C1 segment of cervical spinal cord (tissue), 14 donors: ENCODE measurements around the gene GPR142.
"Not testable (repeated sequence)": the region's sequence is repeated elsewhere in the genome, so short reads cannot be mapped to it uniquely, and the experiment has no call there.

ENCODE experiments used
- DNase-seq, 14 donors: peaks; one replicate each; lab custom pipeline; 2025; lab: John Stamatoyannopoulos, UW

The GPR142 gene

DNA sequence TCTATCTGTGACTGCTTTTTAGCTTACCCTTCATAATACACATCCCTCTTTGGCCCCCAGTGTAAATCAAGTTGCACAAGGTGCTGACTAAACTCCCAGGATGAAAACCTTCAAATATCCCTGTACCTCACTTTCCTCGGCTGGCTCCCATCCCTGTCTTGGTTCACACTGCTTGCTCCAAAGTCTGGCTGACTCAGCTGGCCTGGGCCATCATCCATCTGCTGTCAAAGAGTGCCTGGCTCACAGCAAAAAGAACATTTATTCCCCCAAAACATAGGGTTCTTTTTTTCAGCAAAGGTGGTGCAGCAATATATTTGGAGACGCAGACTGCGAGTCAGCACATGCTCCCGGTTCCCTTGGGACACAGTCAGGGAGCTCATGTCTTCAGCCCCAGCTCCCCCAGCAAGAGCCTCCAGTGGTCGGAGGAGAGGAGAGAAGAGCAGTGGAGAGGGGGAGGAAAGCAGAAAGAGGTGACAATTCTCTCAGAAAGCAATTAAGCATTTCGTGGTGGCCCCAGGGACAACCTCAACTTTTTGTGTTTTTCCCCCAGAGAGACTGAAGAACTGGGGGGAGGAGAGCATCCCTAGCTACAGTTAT, 26.1 kb downstream of the GPR142 start:
- peak in 4 of 14 donors; percentile 12 to 89 (median 42) for DNase-seq

DNA sequence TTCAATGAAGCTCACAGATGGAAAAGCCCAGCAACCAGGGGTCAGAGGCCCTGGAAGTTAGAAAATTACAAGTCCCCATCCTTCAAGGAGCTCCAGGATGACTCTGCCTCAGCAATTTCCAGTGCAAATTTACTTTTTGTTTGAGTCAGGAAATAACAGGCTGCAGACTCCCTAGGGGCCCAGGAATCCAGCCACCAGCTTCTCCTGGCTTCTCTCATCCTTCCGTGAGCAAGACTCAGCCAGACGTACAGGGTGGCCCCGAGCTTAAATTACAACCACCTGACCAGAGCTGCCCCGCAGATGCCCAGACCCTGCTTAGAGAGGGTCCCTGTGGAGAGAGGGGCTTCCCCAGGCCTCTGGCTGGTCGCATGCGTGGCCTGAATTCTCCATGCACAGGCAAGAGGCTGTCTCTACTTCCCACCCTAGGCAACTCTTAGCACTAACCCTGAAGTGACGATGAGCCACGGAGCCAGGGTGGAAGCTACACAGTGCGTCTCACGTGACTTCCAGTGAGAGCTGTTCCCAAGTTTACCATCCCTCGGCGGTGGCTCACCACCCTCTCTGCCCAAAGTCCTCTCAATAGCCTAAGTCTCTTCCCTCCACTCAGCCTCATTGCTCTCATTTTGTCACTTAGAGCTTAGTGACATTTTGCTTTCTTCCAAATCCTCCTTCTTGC, 27.1 kb downstream of the GPR142 start:
- DNase-seq, result no peak

DNA sequence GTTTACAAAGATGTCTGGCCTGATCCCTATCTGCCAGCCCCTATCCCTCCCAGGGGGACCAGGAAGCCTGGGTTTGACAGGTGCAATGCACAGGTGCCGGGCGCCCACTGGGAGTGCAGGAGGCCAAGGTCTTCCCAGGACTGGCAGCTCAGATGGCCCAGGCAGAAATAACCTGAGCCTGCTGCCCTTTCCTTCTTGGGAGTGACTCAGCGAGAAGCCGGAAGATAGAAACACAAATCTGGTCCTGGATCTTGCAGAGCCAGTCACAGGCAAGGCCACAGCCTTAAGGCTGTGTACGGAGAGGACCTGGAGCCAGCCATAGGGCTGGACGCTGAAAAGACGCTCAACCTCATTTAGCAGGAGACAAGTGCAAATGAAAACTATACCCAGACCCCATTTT, 27.7 kb downstream of the GPR142 start:
- DNase-seq, result peak in 1 of 14 donors; percentile 95

DNA sequence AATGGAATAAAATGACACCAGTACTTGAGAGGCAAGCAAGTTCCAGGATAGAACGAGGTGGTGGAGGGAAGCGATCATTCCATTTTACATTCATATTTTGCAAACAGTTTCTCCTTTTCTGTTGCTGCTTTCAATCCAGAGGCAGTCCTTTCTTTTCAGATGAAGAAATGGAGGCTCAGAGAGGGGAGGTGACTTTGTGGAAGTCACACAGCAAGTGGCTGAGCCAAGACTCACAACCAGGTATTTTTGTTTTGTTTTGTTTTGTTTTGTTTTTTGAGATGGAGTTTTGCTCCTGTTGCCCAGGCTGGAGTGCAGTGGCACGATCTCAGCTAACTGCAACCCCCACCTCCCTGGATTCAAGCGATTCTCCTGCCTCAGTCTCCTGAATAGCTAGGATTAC, 29.3 kb downstream of the GPR142 start:
- DNase-seq, result no peak

DNA sequence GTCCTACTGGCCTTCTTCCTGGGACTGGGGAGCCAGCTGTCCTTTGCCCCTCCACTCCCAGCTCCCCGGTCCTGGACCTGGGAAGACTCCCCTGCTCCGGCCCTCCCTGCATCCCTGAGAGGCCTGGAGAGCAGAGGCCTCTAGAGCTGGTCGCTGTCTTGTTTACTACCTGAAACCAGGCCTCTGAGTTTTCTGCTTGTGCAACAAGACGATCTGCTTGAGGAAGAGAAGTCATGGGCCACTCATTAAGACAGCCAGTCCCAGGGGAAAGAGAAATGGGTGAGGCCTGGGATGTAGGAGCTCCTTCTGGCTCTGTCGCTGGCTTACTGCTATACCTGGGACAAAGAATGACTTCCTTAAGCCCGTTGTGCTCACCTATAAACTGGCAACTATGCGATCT, 34.7 kb downstream of the GPR142 start:
- no peak for DNase-seq

DNA sequence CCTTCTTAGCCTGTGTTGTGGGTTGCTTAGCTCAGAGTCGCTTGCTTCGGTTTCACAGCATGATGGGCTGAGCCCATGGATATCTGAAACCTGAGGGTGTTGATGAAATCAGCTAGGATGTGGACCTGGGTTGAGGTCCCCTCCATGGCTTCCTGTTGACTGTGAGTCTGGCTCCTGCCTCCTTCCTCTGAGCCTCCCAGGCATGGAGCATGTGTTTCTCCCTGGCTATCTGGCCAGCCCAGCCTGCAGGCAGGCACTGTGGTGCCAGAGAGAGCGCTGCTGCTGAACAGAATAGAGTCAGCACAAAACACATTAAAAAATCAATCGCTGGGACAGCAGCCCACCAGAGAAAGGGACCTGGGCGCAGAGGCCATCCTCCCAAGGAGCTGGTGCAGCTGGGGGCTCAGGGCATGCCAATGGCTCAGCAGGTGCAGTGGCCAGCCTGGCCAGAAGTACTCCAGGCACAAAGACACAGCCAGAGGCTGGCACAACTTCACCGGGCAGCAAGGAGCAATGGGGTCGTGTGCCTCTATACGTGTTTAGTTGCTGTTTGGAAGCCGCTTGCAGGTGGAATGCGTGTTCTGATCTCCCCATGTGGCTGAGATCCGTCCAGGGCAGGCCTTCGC, 36.3 kb downstream of the GPR142 start:
- DNase-seq, result peak in 1 of 14 donors; percentile 81

DNA sequence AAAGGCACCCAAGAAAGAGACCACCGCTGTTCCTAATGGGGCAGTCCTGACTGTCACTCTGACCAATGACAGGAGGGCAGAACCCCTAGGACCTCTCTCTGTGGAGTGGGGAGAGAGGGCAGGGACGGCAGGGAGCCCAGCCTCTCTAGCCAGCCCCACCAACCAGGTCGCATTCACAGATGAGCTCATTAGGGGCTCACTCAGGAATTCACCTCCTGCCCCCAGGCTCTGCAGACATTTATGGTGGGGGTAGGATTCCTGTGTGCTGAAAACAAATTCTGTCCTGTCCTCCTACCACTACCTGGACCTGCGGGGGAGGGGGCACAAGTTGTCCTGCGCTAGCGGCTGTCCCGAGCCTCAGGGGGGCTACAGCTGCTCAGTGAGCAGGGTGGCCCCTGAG, 36.9 kb downstream of the GPR142 start:
- DNase-seq, result no peak

DNA sequence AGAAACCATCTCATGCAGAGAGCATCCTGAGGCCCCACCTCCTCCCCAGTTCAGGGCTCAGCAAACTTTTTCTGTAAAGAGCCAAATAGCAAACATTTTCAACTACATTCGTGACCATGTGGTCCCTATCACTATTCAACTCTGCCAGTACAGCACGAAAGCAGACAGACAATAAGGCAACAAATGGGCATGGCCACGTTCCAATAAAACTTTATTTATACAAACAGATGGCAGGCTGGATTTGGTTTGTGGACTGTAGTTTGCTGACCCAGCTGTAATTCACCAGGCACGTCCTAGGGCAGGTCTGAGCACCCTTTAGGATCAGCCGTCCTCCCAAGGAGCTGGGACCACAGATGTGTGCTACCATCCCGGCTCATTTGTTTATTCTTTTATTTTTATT, 37.5 kb downstream of the GPR142 start:
- DNase-seq, result no peak

DNA sequence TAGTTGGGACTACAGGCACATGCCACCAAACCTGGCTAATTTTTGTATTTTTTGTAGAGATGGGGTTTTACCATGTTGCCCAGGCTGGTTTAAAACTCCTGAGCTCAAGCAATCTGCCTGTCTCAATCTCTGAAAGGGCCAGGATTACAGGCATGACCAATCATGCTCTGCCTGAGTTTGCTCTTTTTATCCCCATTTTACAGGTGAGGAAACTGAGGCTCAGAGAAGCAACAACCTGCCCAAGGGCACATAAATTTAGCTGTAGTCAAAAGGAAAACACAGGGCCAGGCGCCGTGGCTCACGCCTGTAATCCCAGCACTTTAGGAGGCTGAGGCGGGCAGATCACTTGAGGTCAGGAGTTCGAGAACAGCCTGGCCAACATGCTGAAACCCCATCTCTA, 38.0 kb downstream of the GPR142 start:
- DNase-seq, result not testable (repeated sequence)

DNA sequence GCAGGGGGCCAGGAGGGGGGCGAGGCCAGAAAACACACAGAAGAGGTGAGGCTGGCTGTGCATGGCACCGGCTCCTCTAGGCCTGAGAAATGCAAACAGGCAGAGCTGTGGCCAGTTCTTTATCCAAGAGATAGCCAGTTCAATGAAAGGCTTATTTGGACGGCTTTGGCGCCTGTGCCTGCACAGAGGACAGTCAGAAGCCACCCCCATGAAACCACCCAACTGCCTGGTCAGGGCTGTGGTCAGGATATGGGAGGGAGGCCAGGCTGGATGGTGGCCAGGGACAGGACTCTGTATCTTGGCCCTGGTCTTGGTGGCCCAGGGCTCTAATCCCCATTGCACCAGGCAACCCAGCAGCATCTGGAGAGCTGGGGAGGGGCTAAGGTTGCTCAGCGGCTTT, 40.1 kb downstream of the GPR142 start:
- no peak for DNase-seq

DNA sequence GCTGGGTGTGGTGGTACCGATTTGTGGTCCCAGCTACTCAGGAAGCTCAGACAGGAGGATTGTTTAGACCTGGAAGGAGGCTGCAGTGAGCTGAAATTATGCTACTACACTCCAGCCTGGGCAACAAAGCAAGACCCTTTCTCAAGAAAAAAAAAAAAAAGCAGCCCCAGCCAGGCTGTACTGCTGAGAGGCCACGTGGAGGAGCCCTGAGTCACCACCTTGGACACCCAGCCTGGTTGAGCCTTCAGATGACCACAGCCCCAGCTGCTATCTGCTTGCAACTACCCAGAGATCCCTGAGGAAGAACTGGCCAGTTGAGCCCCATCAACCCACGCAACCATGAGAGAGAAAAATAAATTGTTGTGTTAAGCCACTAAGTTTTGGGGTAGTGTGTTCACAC, 41.0 kb downstream of the GPR142 start:
- no peak for DNase-seq

DNA sequence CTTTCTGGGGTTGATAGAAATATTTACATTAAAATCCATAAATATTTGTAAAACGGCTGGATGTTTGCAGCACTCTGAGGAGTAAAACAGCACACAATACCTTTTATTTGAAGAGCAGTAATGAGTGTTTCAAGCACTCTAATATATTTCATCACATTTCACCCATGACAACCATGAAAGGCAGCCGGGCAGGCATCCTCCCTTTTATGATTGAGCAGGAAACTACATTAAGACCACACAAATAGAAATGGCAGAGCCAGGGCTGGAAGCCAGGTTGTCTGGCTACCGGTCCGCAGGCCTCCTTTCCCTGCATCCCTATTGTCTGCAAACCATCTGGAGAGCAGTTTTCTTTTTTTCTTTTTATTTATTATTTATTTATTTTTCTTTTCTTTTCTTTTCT, 41.5 kb downstream of the GPR142 start:
- DNase-seq, result peak in 1 of 14 donors; percentile 82

DNA sequence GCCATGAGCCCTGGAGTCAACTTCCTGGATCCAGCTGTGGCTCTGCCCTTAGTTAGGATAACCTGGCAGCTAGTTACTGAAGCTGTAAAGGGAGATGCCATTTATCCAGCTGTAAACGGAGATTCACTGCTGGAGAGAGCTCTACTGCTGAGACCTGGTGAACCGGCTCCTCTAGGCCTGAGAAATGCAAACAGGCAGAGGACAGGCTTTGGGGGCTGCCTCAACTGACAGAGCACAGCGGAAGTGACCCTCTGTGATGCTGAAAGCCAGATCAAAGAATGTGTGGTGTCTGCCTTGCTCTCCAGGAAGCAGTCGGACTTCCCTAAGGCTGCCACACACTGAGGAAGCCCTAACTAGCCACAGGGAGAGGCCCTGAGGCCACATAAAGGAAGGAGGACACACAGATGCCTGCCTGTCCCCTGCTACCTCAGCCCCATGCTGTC, 42.7 kb downstream of the GPR142 start:
- no peak for DNase-seq

DNA sequence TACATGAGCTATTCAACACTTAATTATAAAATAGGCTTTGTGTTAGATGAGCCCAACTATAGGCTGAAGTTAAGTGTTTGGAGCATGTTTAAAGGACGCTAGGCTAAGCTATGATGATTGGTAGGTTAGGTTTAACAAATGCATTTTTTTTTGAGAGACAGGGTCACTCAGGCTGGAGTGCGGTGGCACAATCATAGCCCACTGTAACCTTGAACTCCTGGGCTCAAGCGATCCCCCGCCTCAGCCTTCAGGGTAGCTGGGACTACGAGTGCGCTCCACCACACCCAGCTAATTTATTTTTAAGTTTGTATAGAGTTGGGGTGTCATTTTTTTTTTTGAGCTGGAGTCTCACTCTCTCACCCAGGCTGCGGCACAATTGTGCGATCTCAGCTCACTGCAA, 45.3 kb downstream of the GPR142 start:
- DNase-seq, result no peak

DNA sequence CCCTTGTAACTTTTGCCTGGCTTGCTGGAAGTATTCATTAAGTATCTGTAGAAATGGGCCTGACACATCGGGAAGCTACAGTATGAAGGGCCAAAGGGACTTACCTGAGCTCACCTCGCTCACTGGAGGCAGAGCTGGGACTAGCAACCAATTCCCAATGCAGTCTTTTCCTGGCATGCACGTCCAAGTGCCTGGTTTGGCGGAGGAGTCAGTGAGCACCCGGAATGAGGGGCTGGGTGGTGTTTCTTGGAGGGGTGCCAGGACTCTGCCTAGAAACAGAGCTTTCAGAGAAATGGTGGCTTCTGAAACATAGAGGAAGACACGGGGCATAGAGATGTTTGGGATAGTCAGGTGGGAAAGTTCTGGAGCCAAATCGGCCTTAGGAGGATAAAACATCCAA, 46.2 kb downstream of the GPR142 start:
- no peak for DNase-seq

DNA sequence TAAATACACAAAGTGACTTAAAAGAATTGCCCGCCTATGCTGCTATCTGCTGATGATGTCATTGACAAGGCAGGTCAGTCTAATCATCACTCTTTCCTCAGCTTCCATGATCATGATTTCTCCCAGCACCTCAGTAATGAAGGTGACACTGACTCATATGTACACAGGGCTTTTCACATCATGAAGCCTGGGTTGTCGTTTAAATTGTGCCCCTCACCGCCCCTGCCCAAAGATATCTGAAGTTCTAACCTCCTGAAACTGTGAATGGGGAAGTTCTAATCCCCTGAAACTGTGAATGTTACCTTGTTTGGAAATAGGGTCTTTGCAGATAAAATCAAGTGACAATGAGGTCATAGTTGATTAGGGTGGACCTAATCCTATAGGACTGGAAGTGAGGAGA, 47.2 kb downstream of the GPR142 start:
- no peak for DNase-seq

DNA sequence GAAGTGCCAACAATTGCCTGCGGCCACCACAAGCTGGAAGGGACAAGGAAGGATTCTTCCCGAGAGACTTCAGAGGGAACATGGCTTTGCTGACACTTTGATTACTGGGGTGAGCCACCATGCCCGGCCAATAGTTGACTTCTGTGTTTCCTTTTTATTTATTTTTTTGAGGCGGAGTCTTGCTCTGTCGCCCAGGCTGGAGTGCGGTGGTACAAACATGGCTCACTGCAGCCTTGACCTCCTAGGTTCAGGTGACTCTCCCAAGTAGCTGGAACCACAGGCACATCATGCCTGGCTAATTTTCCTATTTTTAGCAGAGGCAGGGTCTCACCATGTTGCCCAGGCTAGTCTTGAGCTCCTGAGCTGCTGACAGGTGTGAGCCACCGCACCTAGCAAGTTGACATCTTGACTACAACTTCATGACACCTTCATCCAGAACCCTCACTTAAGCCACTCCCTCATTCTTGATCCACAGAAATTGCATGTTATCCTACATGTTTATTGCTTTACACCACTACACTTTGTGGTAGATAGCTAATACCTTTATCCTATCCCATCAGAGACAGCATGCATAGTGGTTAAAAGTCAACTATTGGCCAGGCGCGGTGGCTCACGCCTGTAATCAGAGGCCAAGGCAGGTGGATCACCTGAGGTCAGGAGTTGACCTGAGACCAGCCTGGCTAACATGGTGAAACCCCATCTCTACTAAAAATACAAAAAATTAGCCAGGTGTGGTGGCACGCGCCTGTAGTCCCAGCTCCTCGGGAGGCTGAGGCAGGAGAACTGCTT, 48.5 kb downstream of the GPR142 start:
- DNase-seq, result no peak

DNA sequence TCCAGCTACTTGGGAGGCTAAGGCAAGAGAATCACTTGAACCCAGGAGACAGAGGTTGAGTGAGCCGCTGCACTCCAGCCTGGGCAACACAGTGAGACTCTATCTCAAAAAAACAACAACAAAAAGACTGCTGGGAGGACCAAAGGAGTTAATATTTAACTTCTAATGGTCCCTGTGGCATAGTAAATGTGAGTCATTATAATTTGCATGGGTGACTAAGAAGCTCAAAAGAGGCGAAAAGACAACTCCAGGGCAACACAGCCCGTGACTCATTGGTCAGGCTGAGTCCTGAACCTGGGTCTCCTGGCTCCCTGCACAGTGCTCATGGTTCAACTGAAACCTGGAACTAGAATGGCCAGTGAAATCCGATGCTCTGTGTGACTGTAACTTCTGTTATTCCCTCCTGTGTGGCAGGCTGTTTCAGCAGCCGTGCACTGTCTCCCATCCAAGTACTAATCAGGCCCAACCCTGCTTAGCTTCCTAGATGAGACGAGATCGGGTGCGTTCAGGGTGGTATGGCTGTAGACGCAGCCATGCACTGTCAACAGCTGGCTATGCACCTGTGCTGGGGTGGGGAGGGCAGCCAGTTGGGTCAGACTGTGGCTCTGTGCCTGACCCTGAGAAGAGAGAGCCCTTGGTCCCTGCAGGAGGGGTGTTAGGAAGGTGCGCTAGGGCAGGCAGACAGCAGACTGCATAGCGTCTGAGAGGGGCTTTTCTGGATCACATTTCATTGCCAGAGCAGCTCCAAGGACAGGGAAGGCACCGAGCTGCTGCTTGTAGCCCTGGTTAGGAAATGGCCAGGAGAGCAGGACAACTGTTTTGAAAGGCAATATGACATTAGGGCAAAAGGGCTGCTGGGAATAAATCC, 50.1 kb downstream of the GPR142 start:
- no peak for DNase-seq

DNA sequence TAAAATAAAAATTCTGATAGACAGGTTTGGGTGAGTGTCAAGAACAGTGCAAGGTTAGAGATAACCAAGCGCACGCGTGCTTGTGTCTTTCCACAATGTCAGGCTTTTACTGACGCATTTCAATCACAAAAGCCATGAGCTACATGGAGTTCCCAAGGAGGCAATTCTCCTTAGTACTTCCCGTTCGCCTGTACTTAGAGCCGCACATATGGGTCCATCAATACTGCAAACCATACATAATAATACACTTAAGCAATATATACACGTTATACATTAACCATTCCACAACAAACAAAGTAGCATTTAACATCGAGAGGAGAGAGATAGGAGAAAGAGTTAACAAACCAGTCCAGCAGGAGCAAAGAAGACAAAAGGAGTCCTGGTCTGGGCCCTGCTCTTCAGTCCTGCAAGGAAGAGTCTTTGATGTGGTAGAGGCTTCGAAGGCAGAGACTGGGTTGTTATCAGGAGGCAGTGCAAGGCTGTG, 52.7 kb downstream of the GPR142 start:
- no peak for DNase-seq
